ENCODE measurements around the gene CDK14. TPM values are rescaled to one million over a fixed set of nuclear protein-coding genes. Genes with fewer than 3 reads are reported as not detected.

Gene CDK14
- total RNA-seq, 2 donors from 2014 or later, result 1.9 to 4.9 TPM

DNA sequence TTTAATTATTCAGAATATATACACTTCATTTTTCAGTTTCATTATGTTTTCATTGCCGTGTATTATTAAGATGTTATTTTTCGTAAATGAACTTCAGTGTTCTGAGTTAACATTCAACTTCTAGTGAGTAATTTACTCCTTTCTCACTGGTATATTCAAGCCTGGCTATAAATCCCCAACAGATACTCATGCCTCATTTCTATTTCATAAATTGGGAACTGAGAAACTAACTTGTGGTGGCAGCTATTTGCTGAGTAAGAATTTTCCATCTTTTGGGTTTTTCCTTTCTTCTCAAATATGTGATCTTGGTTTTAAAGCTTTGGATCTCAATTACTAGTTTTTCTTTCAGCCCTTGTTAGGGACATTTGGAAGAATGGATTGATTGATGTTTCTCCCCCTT is 281.1 kb downstream of the CDK14 start:
- Histone ChIP-seq H3K27ac (no peak overlapping the region), H3K4me1 (no peaks in the 10 kb centered on the region), H3K27me3 (no peaks in the 10 kb centered on the region), H3K4me3 (no peak overlapping the region), H3K9me3 (no peaks in the 10 kb centered on the region), H3K9ac (ENCODE audit: low read depth in 2 of 2, low read length in 2 of 2) (no peak overlapping the region), H3K36me3 (no peaks in the 10 kb centered on the region)
- TF ChIP-seq, protein P1, sequence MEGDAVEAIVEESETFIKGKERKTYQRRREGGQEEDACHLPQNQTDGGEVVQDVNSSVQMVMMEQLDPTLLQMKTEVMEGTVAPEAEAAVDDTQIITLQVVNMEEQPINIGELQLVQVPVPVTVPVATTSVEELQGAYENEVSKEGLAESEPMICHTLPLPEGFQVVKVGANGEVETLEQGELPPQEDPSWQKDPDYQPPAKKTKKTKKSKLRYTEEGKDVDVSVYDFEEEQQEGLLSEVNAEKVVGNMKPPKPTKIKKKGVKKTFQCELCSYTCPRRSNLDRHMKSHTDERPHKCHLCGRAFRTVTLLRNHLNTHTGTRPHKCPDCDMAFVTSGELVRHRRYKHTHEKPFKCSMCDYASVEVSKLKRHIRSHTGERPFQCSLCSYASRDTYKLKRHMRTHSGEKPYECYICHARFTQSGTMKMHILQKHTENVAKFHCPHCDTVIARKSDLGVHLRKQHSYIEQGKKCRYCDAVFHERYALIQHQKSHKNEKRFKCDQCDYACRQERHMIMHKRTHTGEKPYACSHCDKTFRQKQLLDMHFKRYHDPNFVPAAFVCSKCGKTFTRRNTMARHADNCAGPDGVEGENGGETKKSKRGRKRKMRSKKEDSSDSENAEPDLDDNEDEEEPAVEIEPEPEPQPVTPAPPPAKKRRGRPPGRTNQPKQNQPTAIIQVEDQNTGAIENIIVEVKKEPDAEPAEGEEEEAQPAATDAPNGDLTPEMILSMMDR (IDR thresholded peaks at IDR 0.05), result no peak
- no peak for DNase-seq
- intact Hi-C loops (cut with DNase I), result no loop called here

DNA sequence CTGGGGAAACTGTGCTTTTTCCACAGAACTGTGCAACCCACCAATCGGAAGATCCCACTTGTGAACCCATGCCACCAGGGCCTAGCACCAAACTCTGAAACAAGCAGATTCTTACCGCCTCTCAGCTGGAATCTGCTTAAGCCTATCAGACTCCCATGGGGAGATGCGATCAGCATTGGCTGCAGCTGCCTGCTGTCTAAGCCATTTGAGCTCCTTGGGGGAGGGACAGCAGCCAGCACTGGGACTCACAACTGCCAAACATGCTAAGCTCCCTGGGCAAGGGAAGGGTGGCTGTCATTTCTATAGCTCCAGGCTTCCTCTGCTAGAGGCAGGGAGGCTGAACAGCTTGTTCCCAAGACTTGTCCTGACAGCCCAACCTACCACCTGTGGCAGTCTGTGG is 283.8 kb downstream of the CDK14 start:
- intact Hi-C loops (cut with DNase I), result no loop called here

DNA sequence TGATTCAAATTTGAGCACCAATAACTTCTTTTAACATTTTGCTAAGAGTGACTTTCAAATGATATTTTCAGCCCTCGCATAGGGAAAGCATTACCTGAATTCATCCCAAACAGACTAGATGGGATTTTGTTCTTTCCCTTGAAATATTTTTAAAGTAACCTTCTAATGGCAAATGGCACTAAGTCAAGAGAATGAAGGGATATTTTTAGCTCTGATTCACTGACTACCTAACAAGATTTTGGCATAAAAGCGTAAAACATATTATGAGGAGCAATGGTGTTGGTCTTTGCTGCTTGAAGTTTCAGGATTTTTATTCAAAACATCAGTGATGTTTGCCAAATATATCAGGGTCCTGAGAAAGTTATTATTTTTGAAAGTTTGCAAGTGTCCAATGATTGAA is 290.3 kb downstream of the CDK14 start:
- Histone ChIP-seq H3K9ac (ENCODE audit: low read depth in 2 of 2, low read length in 2 of 2) (no peak overlapping the region), H3K36me3 (no peaks in the 10 kb centered on the region), H3K4me1 (no peaks in the 10 kb centered on the region), H3K4me3 (no peak overlapping the region), H3K27me3 (no peaks in the 10 kb centered on the region), H3K9me3 (no peaks in the 10 kb centered on the region), H3K27ac (no peak overlapping the region)
- intact Hi-C loops (cut with DNase I), result no loop called here
- TF ChIP-seq, protein P1 (IDR thresholded peaks at IDR 0.05), result no peak
- DNase-seq, result no peak

More for the DNA sequence above, 283.8 kb downstream of the CDK14 start:
- Histone ChIP-seq H3K4me1 (no peaks in the 10 kb centered on the region), H3K27me3 (no peaks in the 10 kb centered on the region), H3K36me3 (no peaks in the 10 kb centered on the region), H3K27ac (no peak overlapping the region), H3K4me3 (no peak overlapping the region), H3K9me3 (no peaks in the 10 kb centered on the region), H3K9ac (ENCODE audit: low read depth in 2 of 2, low read length in 2 of 2) (no peak overlapping the region)
- TF ChIP-seq, protein P1 (IDR thresholded peaks at IDR 0.05), result no peak
- DNase-seq, result no peak

DNA sequence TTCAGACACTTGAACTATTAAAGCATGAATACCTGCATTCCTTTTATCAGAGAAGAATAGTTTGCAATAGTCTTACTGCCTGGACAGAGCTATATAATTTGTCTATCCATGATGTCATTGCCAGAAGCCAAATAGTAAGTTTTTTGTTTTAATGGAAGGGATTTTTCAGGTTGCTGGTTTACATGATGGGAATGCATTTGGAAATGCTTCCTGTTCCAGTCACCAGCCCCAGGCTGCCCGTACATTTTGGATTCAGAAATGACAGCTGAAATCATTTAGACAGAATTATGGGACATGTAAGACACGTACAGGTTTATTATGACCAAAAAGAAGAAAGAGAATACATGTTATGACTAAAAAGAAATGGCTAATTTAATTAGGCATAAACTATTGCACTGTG is 293.1 kb downstream of the CDK14 start:
- Histone ChIP-seq H3K4me1 (no peaks in the 10 kb centered on the region), H3K36me3 (no peaks in the 10 kb centered on the region), H3K9me3 (no peaks in the 10 kb centered on the region), H3K27me3 (no peaks in the 10 kb centered on the region), H3K4me3 (no peak overlapping the region), H3K9ac (ENCODE audit: low read depth in 2 of 2, low read length in 2 of 2) (no peak overlapping the region), H3K27ac (no peak overlapping the region)
- intact Hi-C loops (cut with DNase I), result no loop called here
- TF ChIP-seq, protein P1 (IDR thresholded peaks at IDR 0.05), result no peak
- no peak for DNase-seq

DNA sequence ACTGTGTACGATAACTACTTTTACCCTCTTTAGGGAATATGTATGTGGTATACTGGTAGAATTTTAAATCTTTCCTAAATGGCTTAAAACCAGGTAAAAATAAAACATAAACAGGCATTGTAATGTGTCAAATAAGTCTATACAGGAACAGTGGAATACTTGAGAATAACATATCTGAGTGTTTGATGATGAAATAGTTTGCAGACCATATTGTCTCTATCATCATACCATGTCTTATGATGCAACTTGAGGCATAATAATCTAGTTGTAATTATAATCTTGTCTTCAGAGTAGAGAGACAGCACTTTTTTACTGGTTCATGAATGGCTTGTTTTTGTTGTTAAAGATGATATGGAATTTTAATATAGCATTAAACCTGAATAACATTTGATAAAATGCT is 293.5 kb downstream of the CDK14 start:
- no peak overlapping the region for H3K4me3 ChIP-seq
- H3K4me1 ChIP-seq, result no peaks in the 10 kb centered on the region
- no peaks in the 10 kb centered on the region for H3K36me3 ChIP-seq
- TF ChIP-seq, protein P1 (IDR thresholded peaks at IDR 0.05), result no peak
- no peaks in the 10 kb centered on the region for H3K9me3 ChIP-seq
- no peaks in the 10 kb centered on the region for H3K27me3 ChIP-seq
- DNase-seq, result no peak
- H3K9ac ChIP-seq (ENCODE audit: low read depth in 2 of 2, low read length in 2 of 2), result no peak overlapping the region
- no peak overlapping the region for H3K27ac ChIP-seq
- intact Hi-C loops (cut with DNase I), result no loop called here

DNA sequence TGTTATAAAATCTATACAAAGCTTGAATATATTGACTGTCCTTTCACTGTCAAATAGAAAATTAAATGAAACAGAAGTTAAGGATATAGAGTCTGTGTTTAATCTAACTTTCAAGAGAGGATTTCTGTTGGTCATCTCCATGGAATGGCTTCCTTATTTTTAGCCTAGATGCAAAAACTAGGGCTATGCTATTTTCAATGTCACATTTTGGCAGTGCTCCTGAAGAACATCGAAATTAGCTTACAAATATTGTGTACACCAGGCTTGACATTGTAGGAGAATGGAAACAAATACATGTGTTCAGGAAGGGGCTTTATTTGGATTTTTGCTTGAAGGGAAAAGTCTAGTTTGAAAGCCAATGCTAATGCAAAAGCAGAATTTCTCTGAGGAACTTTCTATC is 295.4 kb downstream of the CDK14 start:
- Histone ChIP-seq H3K27ac (no peak overlapping the region), H3K27me3 (no peaks in the 10 kb centered on the region), H3K4me3 (no peak overlapping the region), H3K9ac (ENCODE audit: low read depth in 2 of 2, low read length in 2 of 2) (no peak overlapping the region), H3K4me1 (no peaks in the 10 kb centered on the region), H3K36me3 (no peaks in the 10 kb centered on the region), H3K9me3 (no peaks in the 10 kb centered on the region)
- no peak for DNase-seq
- intact Hi-C loops (cut with DNase I), result no loop called here
- TF ChIP-seq, protein P1 (IDR thresholded peaks at IDR 0.05), result no peak

All from colonic mucosa (tissue), 4 donors.